Coronary artery (tissue), 2 donors: ENCODE data around the gene HDAC9.

Experiments used
- DNase-seq: peaks from one replicate; pipeline ENCODE4 v3.0.0-alpha.2; 2017; ENCODE audit warnings: low spot score
- H3K27ac ChIP-seq, 2 donors: fragments of 200-600 bp; sonication (generic); one replicate each; pipeline ENCODE4 v1.5.1; 2016 to 2019
- H3K4me3 ChIP-seq: fragments of 200-600 bp; sonication (generic); 2 replicates; pipeline ENCODE4 v1.5.1; 2016; ENCODE audit warnings: mild to moderate bottlenecking, moderate library complexity
- TF ChIP-seq, protein P1 (sequence below): fragments of 200-600 bp; sonication (generic); IDR thresholded peaks from one replicate; pipeline ENCODE4 v1.5.1; 2019; ENCODE audit warnings: antibody characterized with exemption

Gene HDAC9

DNA sequence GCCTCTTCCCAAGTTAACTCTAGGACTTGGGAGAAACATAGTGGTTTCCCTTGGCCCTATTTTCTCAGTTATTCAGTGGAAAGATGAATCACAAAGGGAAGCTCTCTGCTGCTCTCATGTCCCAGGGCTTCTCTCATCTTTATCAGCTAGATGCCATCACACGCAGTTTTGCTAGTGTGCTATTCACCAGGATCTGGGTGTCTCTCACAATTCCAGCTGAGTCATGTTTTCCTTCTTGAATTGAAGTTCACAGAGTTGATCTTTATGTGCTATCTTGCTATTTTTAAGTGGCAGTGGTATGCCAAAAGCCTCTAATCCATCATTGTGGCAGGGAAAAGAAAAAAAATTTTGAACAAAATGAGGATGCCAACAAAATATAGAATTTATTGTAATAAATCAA is 520.6 kb downstream of the HDAC9 start:
- DNase-seq = no peak
- TF ChIP-seq, protein P1, sequence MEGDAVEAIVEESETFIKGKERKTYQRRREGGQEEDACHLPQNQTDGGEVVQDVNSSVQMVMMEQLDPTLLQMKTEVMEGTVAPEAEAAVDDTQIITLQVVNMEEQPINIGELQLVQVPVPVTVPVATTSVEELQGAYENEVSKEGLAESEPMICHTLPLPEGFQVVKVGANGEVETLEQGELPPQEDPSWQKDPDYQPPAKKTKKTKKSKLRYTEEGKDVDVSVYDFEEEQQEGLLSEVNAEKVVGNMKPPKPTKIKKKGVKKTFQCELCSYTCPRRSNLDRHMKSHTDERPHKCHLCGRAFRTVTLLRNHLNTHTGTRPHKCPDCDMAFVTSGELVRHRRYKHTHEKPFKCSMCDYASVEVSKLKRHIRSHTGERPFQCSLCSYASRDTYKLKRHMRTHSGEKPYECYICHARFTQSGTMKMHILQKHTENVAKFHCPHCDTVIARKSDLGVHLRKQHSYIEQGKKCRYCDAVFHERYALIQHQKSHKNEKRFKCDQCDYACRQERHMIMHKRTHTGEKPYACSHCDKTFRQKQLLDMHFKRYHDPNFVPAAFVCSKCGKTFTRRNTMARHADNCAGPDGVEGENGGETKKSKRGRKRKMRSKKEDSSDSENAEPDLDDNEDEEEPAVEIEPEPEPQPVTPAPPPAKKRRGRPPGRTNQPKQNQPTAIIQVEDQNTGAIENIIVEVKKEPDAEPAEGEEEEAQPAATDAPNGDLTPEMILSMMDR = no peak

DNA sequence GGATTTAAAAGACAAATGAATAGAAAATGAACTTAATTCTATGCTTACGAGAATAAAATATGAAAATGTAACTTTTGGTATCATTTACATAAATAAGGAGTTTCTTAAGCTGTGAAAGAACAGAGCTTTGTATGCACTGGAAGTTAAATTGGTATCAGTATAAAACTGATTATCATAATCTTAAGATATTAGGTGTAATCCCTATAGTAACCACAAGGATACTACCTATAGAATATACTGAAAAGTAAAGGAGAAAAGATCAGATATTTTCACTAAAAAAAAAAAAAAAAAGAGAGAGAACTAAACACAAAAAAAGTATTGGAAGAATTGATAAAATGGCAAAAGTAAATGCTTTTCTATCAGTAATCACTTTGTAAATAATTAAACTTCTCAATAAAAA is 521.8 kb downstream of the HDAC9 start:
- H3K4me3 ChIP-seq = no peak overlapping the region
- DNase-seq = no peak
- no peak overlapping the region for H3K27ac ChIP-seq
- TF ChIP-seq, protein P1 = no peak

More for the DNA sequence above, 520.6 kb downstream of the HDAC9 start:
- Histone ChIP-seq H3K4me3 (no peak overlapping the region), H3K27ac (no peak overlapping the region)

DNA sequence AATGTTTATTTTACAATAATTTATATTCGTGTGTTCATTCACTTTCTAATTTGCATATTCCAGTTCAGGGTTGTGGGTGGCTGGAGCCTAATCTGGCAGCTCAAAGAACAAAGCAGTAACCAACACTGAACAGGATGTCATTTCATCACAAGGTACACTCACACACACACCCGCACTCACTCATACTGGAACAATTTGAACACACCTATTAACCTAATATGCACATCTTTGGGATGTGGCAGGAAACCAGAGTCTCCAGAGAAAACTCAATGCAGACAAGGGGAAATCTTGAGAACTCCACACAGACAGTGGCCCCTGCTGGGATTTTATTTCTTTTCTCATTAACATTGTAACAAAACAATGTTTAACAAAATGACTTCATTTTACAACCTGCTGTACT is 524.5 kb downstream of the HDAC9 start:
- DNase-seq = no peak
- no peak overlapping the region for H3K4me3 ChIP-seq
- no peak overlapping the region for H3K27ac ChIP-seq
- TF ChIP-seq, protein P1 = no peak

DNA sequence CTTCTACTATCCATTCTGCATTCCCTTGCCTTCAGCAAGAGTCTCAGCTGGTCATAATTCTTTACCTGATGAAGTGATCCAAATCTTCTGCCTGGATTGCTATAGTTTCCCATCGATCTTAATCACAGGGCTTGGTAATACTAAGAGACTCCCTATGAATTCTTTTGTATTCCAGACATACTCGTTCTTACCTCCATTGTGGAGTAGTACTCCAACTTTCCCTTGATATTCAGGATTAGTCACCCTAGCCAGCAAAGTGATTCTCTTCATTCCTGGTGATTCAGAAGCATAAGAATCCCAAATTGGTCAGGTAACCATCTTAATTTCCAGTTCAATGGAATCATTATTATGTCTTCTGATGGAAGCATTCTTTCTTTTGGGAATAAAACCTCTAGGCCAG is 525.2 kb downstream of the HDAC9 start:
- no peak overlapping the region for H3K4me3 ChIP-seq
- H3K27ac ChIP-seq = no peak overlapping the region
- DNase-seq = no peak
- TF ChIP-seq, protein P1 = no peak

DNA sequence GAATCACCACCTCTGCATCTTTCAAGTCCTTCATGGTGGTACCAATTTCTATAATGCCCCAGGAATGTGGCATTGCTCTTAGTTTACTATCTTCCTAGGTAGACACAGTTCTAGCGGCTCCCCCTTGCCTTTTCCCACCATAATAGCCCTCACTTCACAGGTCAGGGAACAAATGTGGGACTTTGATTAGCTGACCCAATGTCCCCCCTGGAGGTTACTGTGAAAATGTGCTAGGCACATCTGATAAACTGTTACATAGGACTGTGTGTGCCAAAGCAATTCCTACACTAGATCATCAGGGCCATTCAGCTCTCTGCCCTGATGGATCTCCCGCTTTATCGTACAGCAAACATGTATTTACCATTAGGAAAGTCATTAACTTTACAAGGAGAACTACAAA is 527.9 kb downstream of the HDAC9 start:
- no peak for DNase-seq
- Histone ChIP-seq H3K4me3 (no peak overlapping the region), H3K27ac (no peak overlapping the region)
- TF ChIP-seq, protein P1 = no peak

DNA sequence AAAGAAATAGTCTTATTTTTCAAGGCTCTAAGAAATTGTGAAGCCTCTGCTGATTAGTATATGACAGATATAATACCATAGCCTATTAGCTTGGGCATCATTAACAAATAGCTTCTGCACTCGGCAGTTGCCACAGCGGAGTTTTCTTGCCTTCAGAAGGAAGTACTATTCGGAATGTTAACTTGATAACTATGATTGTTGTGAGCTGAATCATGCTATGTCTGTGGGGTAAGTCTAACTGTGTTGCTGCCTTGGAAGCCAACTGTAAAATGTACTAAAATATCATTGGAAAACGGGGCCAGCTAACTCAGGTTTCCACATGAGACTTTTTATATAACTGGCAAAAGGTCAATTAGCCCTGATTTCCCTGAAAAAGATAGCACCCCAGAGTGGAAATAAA is 528.7 kb downstream of the HDAC9 start:
- DNase-seq = no peak
- TF ChIP-seq, protein P1 = no peak
- Histone ChIP-seq H3K4me3 (no peak overlapping the region), H3K27ac (no peak overlapping the region)

DNA sequence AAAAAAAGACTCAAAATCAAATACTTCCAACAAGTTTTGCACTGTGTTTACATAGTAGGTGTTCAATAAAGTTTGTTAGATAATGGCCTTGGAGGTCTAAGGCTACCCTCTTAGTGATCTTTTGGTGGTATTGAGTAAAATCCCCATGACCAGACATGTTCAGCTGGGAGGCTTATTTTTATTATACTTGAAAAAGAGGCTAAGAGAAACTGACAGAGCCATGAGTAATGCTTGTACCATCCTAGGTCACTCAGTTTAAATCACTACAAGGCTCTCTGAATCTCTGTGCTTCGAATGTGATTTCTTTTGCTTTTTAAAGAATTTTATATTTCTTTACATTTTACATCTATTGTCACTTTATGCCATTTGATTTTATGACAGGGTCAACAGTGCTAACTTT is 531.3 kb downstream of the HDAC9 start:
- Histone ChIP-seq H3K27ac (no peak overlapping the region), H3K4me3 (no peak overlapping the region)
- no peak for DNase-seq
- TF ChIP-seq, protein P1 = no peak
